HAP-1 (cell line): ENCODE measurements around the gene RBM27.
"Not testable (repeated sequence)": the region's sequence is repeated elsewhere in the genome, so short reads cannot be mapped to it uniquely, and the experiment has no call there.

Experiments
- DNase-seq, 2 experiments: peaks; one replicate each; pipeline ENCODE4 v3.0.0-alpha.2; 2016 to 2020; ENCODE audit warnings: low spot score in 2 of 2
- H3K27me3 ChIP-seq: fragments of 250-450 bp; sonication (Bioruptor Pico); 2 replicates; pipeline ENCODE4 v1.5.1; 2020; ENCODE audit warnings: low read depth, mild to moderate bottlenecking, moderate library complexity
- H3K36me3 ChIP-seq: fragments of 250-450 bp; sonication (Bioruptor Pico); replicated peaks from 2 replicates; pipeline ENCODE4 v1.5.1; 2020; ENCODE audit warnings: mild to moderate bottlenecking
- H3K4me1 ChIP-seq: fragments of 250-450 bp; sonication (Bioruptor Pico); 2 replicates; pipeline ENCODE4 v1.5.1; 2020; ENCODE audit warnings: mild to moderate bottlenecking
- H3K4me3 ChIP-seq: fragments of 250-450 bp; sonication (Bioruptor Pico); 2 replicates; pipeline ENCODE4 v1.5.1; 2020; ENCODE audit warnings: mild to moderate bottlenecking, moderate library complexity
- H3K9me3 ChIP-seq: fragments of 250-450 bp; sonication (Bioruptor Pico); 2 replicates; pipeline ENCODE4 v1.5.1; 2020; ENCODE audit warnings: mild to moderate bottlenecking, moderate library complexity
- in situ Hi-C: fragments of 300-500 bp; cut with MboI; formaldehyde crosslinking; loops from 3 replicates; pipeline ENCODE4 v1.14.3; 2020; ENCODE audit warnings: low sequenced_read_pairs, inconsistent platforms, mixed read lengths

RBM27 gene

GRCh38 chr5:146192571-146193043, 10.8 kb upstream of the RBM27 start:
- no peaks in the 10 kb centered on the region for H3K9me3 ChIP-seq
- in situ Hi-C loops, result no loop called here
- DNase-seq, result no peak

GRCh38 chr5:146193285-146193684, 10.1 kb upstream of the RBM27 start:
- H3K4me1 ChIP-seq, result peaks cover 3% of the 10 kb centered on the region
- H3K36me3 ChIP-seq, result no peaks in the 10 kb centered on the region
- H3K4me3 ChIP-seq, result no peak overlapping the region
- H3K9me3 ChIP-seq, result no peaks in the 10 kb centered on the region
- no peaks in the 10 kb centered on the region for H3K27me3 ChIP-seq
- in situ Hi-C loops, result no loop called here
- DNase-seq, result no peak

More at GRCh38 chr5:146192571-146193043, 10.8 kb upstream of the RBM27 start:
- H3K4me3 ChIP-seq, result no peak overlapping the region
- H3K27me3 ChIP-seq, result no peaks in the 10 kb centered on the region
- peaks cover 3% of the 10 kb centered on the region for H3K4me1 ChIP-seq
- H3K36me3 ChIP-seq, result no peaks in the 10 kb centered on the region

- H3K4me3 ChIP-seq, H3K36me3 ChIP-seq, H3K9me3 ChIP-seq, in situ Hi-C loops, DNase-seq, H3K27me3 ChIP-seq: not testable (repeated sequence)
- H3K4me1 ChIP-seq, result peaks cover 11% of the 10 kb centered on the region
Observed at GRCh38 chr5:146194997-146195396, 8.4 kb upstream of the RBM27 start.

- no peak for DNase-seq
- in situ Hi-C loops, result no loop called here
- H3K4me1 ChIP-seq, result peaks cover 11% of the 10 kb centered on the region
- H3K4me3 ChIP-seq, result no peak overlapping the region
- no peaks in the 10 kb centered on the region for H3K9me3 ChIP-seq
- H3K27me3 ChIP-seq, result no peaks in the 10 kb centered on the region
- H3K36me3 ChIP-seq, result no peaks in the 10 kb centered on the region
Observed at GRCh38 chr5:146196459-146197048, 6.9 kb upstream of the RBM27 start.

- H3K9me3 ChIP-seq, result no peaks in the 10 kb centered on the region
- peaks cover 18% of the 10 kb centered on the region for H3K4me1 ChIP-seq
- in situ Hi-C loops, result no loop called here
- DNase-seq, result no peak
- no peaks in the 10 kb centered on the region for H3K27me3 ChIP-seq
- no peaks in the 10 kb centered on the region for H3K36me3 ChIP-seq
- no peak overlapping the region for H3K4me3 ChIP-seq
Observed at GRCh38 chr5:146199176-146199815, 4.1 kb upstream of the RBM27 start.

DNA sequence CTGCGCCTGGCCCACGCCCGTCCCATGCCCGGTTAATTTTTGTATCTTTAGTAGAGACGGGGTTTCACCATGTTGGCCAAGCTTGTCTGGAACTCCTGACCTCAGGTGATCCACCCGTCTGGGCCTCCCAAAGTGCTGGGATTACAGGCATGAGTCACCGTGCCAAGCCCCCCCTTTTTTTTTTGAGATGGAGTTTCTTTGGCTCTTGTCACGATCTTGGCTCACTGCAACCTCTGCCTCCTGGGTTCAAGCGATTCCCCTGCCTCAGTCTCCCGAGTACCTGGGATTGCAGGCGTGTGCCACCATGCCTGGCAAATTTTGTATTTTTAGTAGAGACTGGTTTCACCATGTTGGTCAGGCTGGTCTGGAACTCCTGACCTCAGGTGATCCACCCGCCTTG, 1.6 kb upstream of the RBM27 start:
- H3K36me3 ChIP-seq, DNase-seq, H3K4me3 ChIP-seq, in situ Hi-C loops, H3K9me3 ChIP-seq, H3K27me3 ChIP-seq: not testable (repeated sequence)
- peaks cover 18% of the 10 kb centered on the region for H3K4me1 ChIP-seq

GRCh38 chr5:146203872-146204192, 427 bp downstream of the RBM27 start:
- H3K36me3 ChIP-seq, result no peaks in the 10 kb centered on the region
- no peak for DNase-seq
- in situ Hi-C loops, result no loop called here
- peak overlapping the region; percentile 88 for H3K4me3 ChIP-seq
- H3K27me3 ChIP-seq, result no peaks in the 10 kb centered on the region
- H3K9me3 ChIP-seq, result no peaks in the 10 kb centered on the region
- peaks cover 18% of the 10 kb centered on the region for H3K4me1 ChIP-seq

DNA sequence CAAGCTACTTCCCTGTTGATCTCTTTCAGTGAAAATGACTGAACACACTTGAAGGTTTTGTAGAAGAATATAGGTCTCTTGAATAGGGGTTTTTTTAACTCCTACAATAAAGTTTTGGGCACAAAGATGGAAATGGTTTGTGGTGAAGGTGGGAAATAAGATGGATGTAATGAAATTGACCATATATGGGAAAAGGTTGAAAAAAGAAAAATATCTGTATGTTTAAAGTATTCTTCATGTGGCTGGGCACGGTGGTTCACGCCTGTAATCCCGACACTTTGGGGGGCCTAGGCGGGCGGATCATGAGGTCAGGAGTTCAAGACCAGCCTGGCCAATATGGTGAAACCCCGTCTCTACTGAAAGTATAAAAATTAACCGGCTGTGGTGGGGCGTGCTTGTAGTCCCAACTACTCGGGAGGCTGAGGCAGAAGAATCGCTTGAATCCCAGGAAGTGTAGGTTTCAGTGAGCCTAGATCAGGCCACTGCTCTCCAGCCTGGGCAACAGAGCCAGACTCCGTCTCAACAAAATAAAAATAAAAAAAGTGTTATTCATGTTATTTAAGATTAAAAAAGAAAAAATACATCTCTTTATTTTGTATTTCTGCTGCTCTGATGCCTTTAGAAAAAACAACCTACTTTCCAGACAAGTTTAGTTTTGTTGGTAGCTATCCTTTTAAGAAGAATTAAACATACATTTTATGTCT, 2.2 kb downstream of the RBM27 start:
- H3K36me3 ChIP-seq, result no peaks in the 10 kb centered on the region
- DNase-seq, result no peak
- H3K4me3 ChIP-seq, result peak overlapping the region; percentile 88
- in situ Hi-C loops, result no loop called here
- H3K9me3 ChIP-seq, result no peaks in the 10 kb centered on the region
- peaks cover 10% of the 10 kb centered on the region for H3K4me1 ChIP-seq
- H3K27me3 ChIP-seq, result no peaks in the 10 kb centered on the region

GRCh38 chr5:146206257-146206656, 2.9 kb downstream of the RBM27 start:
- in situ Hi-C loops, result no loop called here
- no peaks in the 10 kb centered on the region for H3K36me3 ChIP-seq

GRCh38 chr5:146208916-146209522, 5.6 kb downstream of the RBM27 start:
- no peaks in the 10 kb centered on the region for H3K36me3 ChIP-seq
- in situ Hi-C loops, result no loop called here
- H3K4me1 ChIP-seq, result peaks cover 12% of the 10 kb centered on the region
- DNase-seq, result no peak
- no peak overlapping the region for H3K4me3 ChIP-seq
- no peaks in the 10 kb centered on the region for H3K27me3 ChIP-seq
- no peaks in the 10 kb centered on the region for H3K9me3 ChIP-seq

More at GRCh38 chr5:146206257-146206656, 2.9 kb downstream of the RBM27 start:
- no peak for DNase-seq
- no peaks in the 10 kb centered on the region for H3K27me3 ChIP-seq
- H3K4me3 ChIP-seq, result no peak overlapping the region
- peaks cover 10% of the 10 kb centered on the region for H3K4me1 ChIP-seq
- H3K9me3 ChIP-seq, result no peaks in the 10 kb centered on the region

GRCh38 chr5:146209714-146210113, 6.3 kb downstream of the RBM27 start:
- H3K27me3 ChIP-seq, result no peaks in the 10 kb centered on the region
- H3K4me1 ChIP-seq, result peaks cover 15% of the 10 kb centered on the region
- DNase-seq, result no peak
- H3K36me3 ChIP-seq, result no peaks in the 10 kb centered on the region
- H3K4me3 ChIP-seq, result no peak overlapping the region
- in situ Hi-C loops, result no loop called here
- H3K9me3 ChIP-seq, result no peaks in the 10 kb centered on the region

DNA sequence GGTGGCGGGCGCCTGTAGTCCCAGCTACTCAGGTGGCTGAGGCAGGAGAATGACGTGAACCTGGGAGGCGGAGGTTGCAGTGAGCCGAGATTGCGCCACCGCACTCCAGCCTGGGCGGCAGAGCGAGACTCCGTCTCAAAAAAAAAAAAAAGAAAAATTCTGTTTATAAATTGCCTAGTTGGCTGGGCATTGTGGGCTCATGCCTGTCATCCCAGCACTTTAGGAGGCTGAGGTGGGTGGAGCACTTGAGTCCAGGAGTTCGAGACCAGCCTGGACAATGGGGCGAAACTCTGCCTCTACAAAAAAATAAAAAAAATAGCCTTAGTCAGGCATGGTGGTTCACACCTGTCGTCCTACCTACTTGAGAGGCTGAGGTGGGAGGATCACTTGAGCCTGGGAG, 7.4 kb downstream of the RBM27 start:
- H3K27me3 ChIP-seq, H3K4me3 ChIP-seq, H3K36me3 ChIP-seq, H3K9me3 ChIP-seq, in situ Hi-C loops, DNase-seq: not testable (repeated sequence)
- H3K4me1 ChIP-seq, result peaks cover 16% of the 10 kb centered on the region

DNA sequence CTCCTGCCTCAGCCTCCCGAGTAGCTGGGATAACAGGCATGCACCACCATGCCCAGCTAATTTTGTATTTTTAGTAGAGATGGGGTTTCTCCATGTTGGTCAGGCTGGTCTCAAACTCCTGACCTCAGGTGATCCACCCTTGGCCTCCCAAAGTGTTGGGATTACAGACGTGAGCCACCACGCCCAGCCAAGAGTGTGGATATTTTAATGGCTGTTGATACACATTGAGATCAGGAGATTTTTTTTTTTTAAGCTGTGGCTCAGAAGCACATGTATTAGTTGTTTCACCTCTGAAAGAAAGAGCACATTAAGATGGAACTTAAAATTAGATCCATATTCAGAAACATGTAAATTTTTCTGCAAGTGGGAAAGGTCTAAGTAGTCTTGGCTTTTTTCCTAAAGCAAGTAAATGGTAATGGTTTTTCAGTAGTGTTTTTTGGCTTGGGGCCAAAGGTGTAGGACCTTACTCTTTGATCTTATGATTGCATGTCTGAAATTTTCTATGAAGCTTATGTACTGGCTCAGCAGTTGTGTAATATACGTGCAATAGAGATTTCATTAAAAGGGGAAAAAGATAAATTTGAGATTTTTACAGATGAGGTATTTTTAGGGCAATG, 9.9 kb downstream of the RBM27 start:
- DNase-seq, result peak; percentile 31 to 35
- Histone ChIP-seq H3K4me1 (peaks cover 16% of the 10 kb centered on the region), H3K27me3 (no peaks in the 10 kb centered on the region), H3K4me3 (no peak overlapping the region), H3K36me3 (no peaks in the 10 kb centered on the region; the same call in 1 of the 2 replicates), H3K9me3 (no peaks in the 10 kb centered on the region)
- in situ Hi-C loops, result no loop called here

GRCh38 chr5:146214881-146215280, 11.5 kb downstream of the RBM27 start:
- peaks cover 16% of the 10 kb centered on the region for H3K4me1 ChIP-seq
- H3K4me3 ChIP-seq, in situ Hi-C loops, DNase-seq, H3K9me3 ChIP-seq, H3K27me3 ChIP-seq, H3K36me3 ChIP-seq: not testable (repeated sequence)
